OCI-LY7 (cell line): Measurements from ENCODE around the gene DPH6. TPM values are rescaled to one million over a fixed set of nuclear protein-coding genes. Genes with fewer than 3 reads are reported as not detected.

Source experiments
- BruUV-seq: library from RNA; stranded (reverse); fragments of 400-500 nt; replicated peaks from 2 replicates; lab custom pipeline; 2021; lab: Mats Ljungman, UMichigan
- CTCF ChIA-PET: fragments of 300-600 bp; sonication (Branson Sonifier 250); formaldehyde crosslinking; loops from one replicate; lab custom pipeline; 2022; ENCODE audit warnings: antibody characterized with exemption; ENCODE audit not compliant: unreplicated experiment; lab: Charles Lee
- POLR2A ChIA-PET: fragments of 300-600 bp; sonication (Branson Sonifier 250); formaldehyde crosslinking; loops from one replicate; lab custom pipeline; 2022; ENCODE audit warnings: antibody characterized with exemption; lab: Charles Lee
- DNase-seq: peaks from one replicate; pipeline ENCODE4 v3.0.0-alpha.2; 2015; ENCODE audit warnings: low spot score
- H2AFZ ChIP-seq: fragments of 200-600 bp; sonication (generic), shearing (Covaris generic); 2 replicates; pipeline ENCODE4 v1.6.1; 2014; ENCODE audit warnings: mild to moderate bottlenecking, antibody characterized with exemption, low read length, moderate library complexity
- H3K27ac ChIP-seq: fragments of 200-600 bp; sonication (generic); 2 replicates; pipeline ENCODE4 v1.5.1; 2014; ENCODE audit warnings: mixed run types, low read depth, mild to moderate bottlenecking, moderate library complexity, low read length, inconsistent platforms; ENCODE audit not compliant: poor library complexity, severe bottlenecking
- H3K36me3 ChIP-seq: fragments of 200-600 bp; sonication (generic); 2 replicates; pipeline ENCODE4 v1.6.1; 2014; ENCODE audit warnings: mild to moderate bottlenecking, antibody characterized with exemption, low read length, moderate library complexity, mixed read lengths; ENCODE audit not compliant: insufficient read depth
- H3K4me1 ChIP-seq: fragments of 200-600 bp; sonication (generic); 2 replicates; pipeline ENCODE4 v1.5.1; 2014; ENCODE audit warnings: mild to moderate bottlenecking, low read length; ENCODE audit not compliant: insufficient read depth, poor library complexity, severe bottlenecking
- H3K4me2 ChIP-seq: fragments of 200-600 bp; sonication (generic); 2 replicates; pipeline ENCODE4 v1.6.1; 2014; ENCODE audit warnings: mild to moderate bottlenecking, low read length
- H3K4me3 ChIP-seq: fragments of 200-600 bp; sonication (generic); 2 replicates; pipeline ENCODE4 v1.5.1; 2014; ENCODE audit warnings: mild to moderate bottlenecking, low read depth, low read length; ENCODE audit not compliant: poor library complexity, severe bottlenecking
- H3K79me2 ChIP-seq: fragments of 200-600 bp; sonication (generic); 2 replicates; pipeline ENCODE4 v1.6.1; 2016; ENCODE audit warnings: low read depth, mild to moderate bottlenecking, low read length, moderate library complexity, mixed read lengths; ENCODE audit not compliant: insufficient read depth
- H3K9me2 ChIP-seq: fragments of 200-600 bp; sonication (generic); 2 replicates; pipeline ENCODE4 v1.6.1; 2016; ENCODE audit warnings: mild to moderate bottlenecking, low read length, mixed read lengths; ENCODE audit not compliant: insufficient read depth
- H3K9me3 ChIP-seq: fragments of 200-600 bp; sonication (generic); 2 replicates; pipeline ENCODE4 v1.6.1; 2014; ENCODE audit warnings: mild to moderate bottlenecking, mixed run types, low read length, mixed read lengths
- H4K20me1 ChIP-seq: fragments of 200-600 bp; sonication (generic); 2 replicates; pipeline ENCODE4 v1.6.1; 2014; ENCODE audit warnings: mild to moderate bottlenecking, antibody characterized with exemption, low read length, moderate library complexity, mixed read lengths; ENCODE audit not compliant: insufficient read depth
- EZH2phosphoT487 ChIP-seq: fragments of 200-600 bp; sonication (generic); IDR thresholded peaks from 2 replicates; pipeline ENCODE4 v1.6.1; 2018; ENCODE audit warnings: low read depth, borderline replicate concordance, mild to moderate bottlenecking, mixed run types, antibody characterized with exemption, low read length, moderate library complexity, mixed read lengths
- intact Hi-C: fragments of 100-400 bp; cut with micrococcal nuclease; formaldehyde crosslinking; loops from one replicate; pipeline ENCODE4 v1.10.0; 2022; ENCODE audit not compliant: unreplicated experiment
- total RNA-seq, 2 experiments: library from RNA; depleted of rRNA in 1 of 2; stranded (reverse); fragments of >200 nt in 1 of 2; shearing (Covaris generic) in 1 of 2; gene quantifications; 2 replicates each; pipeline ENCODE4 v1.2.3, GENCODE V29; 2014 to 2022
- TF ChIP-seq, protein P1 (sequence below): fragments of 200-600 bp; sonication (generic); conservative IDR thresholded peaks from 2 replicates; pipeline ENCODE4 v1.5.1; 2014; ENCODE audit warnings: mild to moderate bottlenecking, antibody characterized with exemption, low read length, moderate library complexity, mixed read lengths

The DPH6 gene
- total RNA-seq, 2 experiments from 2014 or later, result 12.6 to 21.4 TPM

DNA sequence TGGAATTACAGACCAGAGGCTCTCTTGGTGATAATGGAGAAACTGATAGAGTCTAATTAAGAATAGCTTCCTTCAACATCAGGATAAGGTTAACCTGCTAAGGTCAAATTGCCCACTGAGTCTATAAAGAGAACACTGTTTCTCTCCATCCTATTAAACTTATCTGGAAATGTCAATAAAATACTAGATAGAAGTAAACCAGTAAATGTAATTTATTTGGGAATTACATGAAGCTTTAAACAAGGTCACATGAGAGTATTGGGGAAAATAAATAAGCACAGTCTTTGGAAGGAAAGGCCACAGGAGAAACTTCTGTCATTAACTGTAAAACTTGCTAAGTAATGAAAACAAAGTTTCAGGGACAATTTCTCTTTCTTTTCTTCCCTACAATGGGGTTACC lies 118.5 kb downstream of the DPH6 start:
- Histone ChIP-seq H3K36me3 (no peaks in the 10 kb centered on the region), H3K27ac (no peak overlapping the region), H4K20me1 (no peaks in the 10 kb centered on the region), H3K9me2 (no peaks in the 10 kb centered on the region), H3K79me2 (no peaks in the 10 kb centered on the region), H2AFZ (no peak overlapping the region), H3K9me3 (0 out of 2 replicates have a peak, but pooled peaks cover 5% of the 10 kb centered on the region), H3K4me3 (no peak overlapping the region), H3K4me2 (no peak overlapping the region), H3K4me1 (no peaks in the 10 kb centered on the region)
- no TSS peak for BruUV-seq
- ChIA-PET CTCF (no interaction called here), POLR2A (no interaction called here)
- intact Hi-C loops, result no loop called here
- TF ChIP-seq EZH2phosphoT487, result no peak
- TF ChIP-seq, protein P1, sequence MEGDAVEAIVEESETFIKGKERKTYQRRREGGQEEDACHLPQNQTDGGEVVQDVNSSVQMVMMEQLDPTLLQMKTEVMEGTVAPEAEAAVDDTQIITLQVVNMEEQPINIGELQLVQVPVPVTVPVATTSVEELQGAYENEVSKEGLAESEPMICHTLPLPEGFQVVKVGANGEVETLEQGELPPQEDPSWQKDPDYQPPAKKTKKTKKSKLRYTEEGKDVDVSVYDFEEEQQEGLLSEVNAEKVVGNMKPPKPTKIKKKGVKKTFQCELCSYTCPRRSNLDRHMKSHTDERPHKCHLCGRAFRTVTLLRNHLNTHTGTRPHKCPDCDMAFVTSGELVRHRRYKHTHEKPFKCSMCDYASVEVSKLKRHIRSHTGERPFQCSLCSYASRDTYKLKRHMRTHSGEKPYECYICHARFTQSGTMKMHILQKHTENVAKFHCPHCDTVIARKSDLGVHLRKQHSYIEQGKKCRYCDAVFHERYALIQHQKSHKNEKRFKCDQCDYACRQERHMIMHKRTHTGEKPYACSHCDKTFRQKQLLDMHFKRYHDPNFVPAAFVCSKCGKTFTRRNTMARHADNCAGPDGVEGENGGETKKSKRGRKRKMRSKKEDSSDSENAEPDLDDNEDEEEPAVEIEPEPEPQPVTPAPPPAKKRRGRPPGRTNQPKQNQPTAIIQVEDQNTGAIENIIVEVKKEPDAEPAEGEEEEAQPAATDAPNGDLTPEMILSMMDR, result no peak
- no peak for DNase-seq

DNA sequence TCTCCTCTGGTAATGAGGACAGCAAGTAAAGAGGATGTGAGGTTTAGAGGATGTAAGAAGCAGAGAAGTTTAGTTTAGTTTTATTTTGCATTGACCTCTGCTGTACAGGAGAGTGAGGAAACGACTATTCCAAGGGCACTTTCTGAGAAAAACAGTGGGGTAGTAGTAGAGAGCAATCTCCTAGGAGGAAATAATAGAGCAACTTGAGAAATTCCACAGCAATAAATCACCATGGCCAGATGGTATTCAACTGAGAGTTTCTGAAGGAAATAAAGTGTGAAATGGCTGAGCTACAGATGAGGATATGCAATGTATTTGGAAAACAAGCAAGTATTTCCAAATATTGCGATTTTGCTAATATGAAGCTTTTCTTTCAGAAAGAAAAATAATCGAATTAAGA lies 118.9 kb downstream of the DPH6 start:
- POLR2A ChIA-PET, result no interaction called here
- no peak overlapping the region for H3K4me3 ChIP-seq
- H3K4me1 ChIP-seq, result no peaks in the 10 kb centered on the region
- H3K79me2 ChIP-seq, result no peaks in the 10 kb centered on the region
- no TSS peak for BruUV-seq
- no peak overlapping the region for H2AFZ ChIP-seq
- H3K9me3 ChIP-seq, result 0 out of 2 replicates have a peak, but pooled peaks cover 5% of the 10 kb centered on the region
- no peaks in the 10 kb centered on the region for H3K36me3 ChIP-seq
- DNase-seq, result no peak
- no peaks in the 10 kb centered on the region for H4K20me1 ChIP-seq
- H3K27ac ChIP-seq, result no peak overlapping the region
- no peak overlapping the region for H3K4me2 ChIP-seq
- intact Hi-C loops, result no loop called here
- TF ChIP-seq, protein P1, result no peak
- TF ChIP-seq EZH2phosphoT487, result no peak
- CTCF ChIA-PET, result no interaction called here
- H3K9me2 ChIP-seq, result no peaks in the 10 kb centered on the region

DNA sequence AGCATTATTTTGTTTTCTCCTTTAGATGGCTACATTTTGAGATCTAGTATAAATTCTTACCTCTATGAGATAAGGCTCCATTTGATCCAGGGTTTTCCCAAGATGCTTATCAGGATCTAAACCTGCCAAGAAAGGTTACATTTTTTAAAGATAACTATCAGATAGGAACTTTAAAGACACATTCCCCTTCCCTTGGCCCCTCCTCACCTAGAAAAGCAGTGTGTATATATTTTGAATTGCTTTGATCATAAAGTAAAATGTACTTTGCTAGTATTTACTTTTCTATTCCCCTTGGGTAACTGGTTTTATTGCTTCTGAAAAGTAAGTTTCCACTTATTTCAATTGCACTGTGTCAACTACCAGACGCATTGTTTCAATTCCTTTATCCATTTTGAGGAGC lies 135.2 kb downstream of the DPH6 start:
- Histone ChIP-seq H3K9me2 (no peaks in the 10 kb centered on the region), H2AFZ (no peak overlapping the region), H3K4me2 (no peak overlapping the region), H3K36me3 (no peaks in the 10 kb centered on the region), H3K4me3 (no peak overlapping the region), H3K4me1 (no peaks in the 10 kb centered on the region), H3K79me2 (no peaks in the 10 kb centered on the region), H4K20me1 (no peaks in the 10 kb centered on the region), H3K9me3 (no peaks in the 10 kb centered on the region), H3K27ac (no peak overlapping the region)
- TF ChIP-seq, protein P1, result no peak
- no peak for TF ChIP-seq EZH2phosphoT487
- no peak for DNase-seq
- intact Hi-C loops, result no loop called here
- ChIA-PET POLR2A (no interaction called here), CTCF (no interaction called here)
- BruUV-seq, result no TSS peak
